A549 treated with AZD2906 at 1 μM for 4 hours (cell line): Measurements from ENCODE around the gene EPGN. TPM values are rescaled to one million over a fixed set of nuclear protein-coding genes. Genes with fewer than 3 reads are reported as not detected.

Experiments
- total RNA-seq: library from RNA; stranded (reverse); fragments of 200-300 nt; extraction: Qiagen RNA extraction; gene quantifications from 5 replicates; pipeline ENCODE4 v1.2.3, GENCODE V29; 2022

The EPGN gene
- total RNA-seq, result not detected in 5 replicates

GRCh38 chr4:74308215-74308614 is at the start of gene EPGN:
EPGN (plus strand) TSS chr4:74308470; CDS start chr4:74308534, 64 bp downstream.

GRCh38 chr4:74364652-74365491 is 56.6 kb downstream of the EPGN start, which contains the start of gene EREG:
EREG (plus strand) TSS chr4:74365145; CDS start chr4:74365309, 164 bp downstream.

Other genes starting within 250 kb of the EPGN start
- gene CXCL2, start 209.3 kb upstream of the EPGN start, total RNA-seq, result 9.5 to 11.7 TPM (median 10.4 TPM) in 5 replicates
- gene MTHFD2L, start 150.4 kb upstream of the EPGN start, total RNA-seq, result 9.0 to 10.4 TPM (median 10.1 TPM) in 5 replicates
- gene EREG, start 56.7 kb downstream of the EPGN start, total RNA-seq, result 8.7 to 12.4 TPM (median 10.5 TPM) in 5 replicates
- gene AREG, start 136.7 kb downstream of the EPGN start, total RNA-seq, result 21.5 to 26.2 TPM (median 22.4 TPM) in 5 replicates